ENCODE results near the gene MTNR1A.
A peak's percentile ranks its signal among the peaks of the same experiment; 100 is the strongest.

MTNR1A gene

DNA sequence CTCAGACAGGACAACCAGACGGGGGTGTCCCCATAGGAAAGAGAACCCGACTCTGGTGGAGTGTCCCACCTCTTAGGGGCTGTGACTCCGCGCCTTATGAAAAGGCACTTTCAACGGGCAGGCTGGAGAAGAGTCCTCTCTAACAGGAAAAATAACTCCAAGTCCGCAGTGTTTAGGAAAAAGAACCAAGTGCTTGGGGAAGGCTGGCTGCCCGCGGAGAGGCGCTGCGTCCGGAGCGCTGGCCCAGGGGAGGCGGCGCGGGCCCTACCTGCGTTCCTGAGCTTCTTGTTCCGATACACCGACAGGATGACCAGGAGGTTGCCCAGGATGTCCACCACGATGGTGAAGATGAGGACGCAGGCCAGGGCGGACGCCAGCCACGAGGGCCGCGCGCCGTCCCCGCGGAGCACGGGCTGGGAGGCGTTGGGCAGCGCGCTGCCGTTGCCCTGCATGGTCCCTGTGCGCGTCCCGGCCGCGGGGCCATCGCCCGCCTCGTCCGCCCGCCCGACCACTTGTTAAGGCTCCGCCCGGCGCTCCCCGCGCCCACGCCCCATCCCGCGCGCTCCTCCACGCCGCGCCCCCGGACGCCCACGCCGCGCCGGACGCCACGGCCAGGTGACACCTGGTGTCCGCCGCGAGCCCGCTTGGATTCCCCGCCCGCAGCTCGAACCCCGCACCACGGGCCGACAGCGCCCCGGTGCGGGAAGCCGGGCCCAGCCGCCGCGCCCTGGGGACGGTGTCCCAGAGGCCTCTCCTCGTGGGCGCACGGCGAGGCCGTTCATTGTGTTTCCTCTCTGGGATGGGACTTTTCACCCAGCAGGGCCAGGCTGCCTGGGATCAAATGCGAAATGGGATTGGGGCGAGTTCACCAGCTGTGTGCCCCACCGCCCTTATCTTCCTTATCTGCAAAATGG is at the start of gene MTNR1A:
Gene MTNR1A (minus strand): TSS at position 654 of the 914 bp plus-strand sequence. CDS start 202 bp downstream, at position 452.
- no peak for DNase-seq

DNA sequence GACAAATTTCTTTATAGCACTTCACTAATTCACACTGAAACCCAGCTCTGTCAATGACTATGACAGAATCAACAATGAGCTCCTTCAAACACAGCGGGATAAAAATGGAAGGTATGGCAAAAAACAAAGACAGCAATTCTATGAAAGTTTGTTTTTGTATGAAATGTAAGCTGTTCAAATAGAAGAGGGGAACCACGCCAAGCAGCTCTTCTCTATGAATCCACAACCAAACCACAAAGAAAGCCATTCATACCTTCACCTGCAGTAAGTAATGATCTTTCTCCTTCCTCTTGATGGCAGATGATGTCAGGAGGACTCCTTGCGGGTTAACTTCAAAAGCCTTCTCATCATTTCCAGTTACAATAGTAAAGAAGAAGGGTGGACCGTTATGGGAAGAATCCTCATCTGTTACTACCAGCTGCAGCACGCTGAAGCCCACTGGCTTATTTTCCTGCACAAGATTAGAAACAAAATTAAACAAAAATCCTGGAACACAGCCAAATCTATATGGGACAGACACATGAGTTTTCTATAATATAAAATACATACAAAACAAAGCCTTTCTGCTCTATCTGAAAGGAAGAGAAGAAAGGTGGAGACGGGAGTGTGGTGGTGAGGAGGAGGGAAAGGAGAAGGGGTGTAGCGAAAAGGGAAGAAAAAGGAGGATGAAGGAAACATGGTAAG is 48.9 kb upstream of the MTNR1A start:
- DNase-seq = no peak

GRCh38 chr4:186602978-186603377 is 47.6 kb upstream of the MTNR1A start:
- DNase-seq = no peak

DNA sequence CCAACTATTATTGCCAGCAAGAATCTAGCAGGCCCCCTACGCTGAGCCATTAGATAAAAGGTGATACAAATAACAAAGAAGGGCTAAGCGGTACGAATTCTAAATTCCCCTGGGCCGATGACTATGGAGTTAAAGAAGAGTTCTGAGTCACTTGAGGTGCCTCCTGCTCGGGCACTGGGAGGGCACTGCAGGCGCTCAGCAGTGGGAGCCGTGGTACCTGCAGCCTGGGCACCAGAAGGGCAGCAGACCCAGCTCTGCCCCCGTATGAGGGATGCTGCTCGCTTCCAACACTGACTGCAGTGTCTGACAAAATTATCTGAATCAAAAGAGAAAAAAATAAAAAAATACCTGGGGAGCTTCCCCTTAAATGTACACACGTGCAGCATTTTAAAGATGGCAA is 44.1 kb upstream of the MTNR1A start:
- DNase-seq = no peak

- no peak for DNase-seq
These were observed 43.3 kb upstream of the MTNR1A start for GRCh38 chr4:186598686-186599085.

DNA sequence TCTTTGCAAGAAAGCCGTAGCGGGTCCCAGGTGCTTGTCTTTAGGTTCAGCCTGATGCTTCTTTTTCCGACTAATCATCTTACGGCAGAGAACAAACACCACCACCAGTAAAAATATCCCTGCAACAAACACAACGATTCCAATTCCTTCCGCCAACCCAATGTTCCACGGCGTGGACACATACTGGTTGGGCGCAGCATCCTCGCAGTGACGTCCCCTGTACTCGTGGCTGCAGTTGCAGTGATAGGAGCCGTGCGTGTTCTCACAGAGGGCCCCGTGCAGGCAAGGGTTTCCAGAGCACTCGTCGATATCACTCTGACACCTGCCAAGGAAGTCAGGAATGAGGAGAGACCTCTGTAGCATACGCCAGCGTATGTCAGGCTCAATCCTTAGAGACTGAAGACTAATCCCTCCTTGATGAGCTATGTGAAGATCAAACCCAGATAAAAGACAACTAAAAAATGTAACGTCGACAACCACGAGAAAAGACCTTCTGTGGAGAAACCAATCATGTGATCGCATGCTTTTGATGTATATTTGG is 41.6 kb upstream of the MTNR1A start:
- DNase-seq = no peak

GRCh38 chr4:186596346-186596745 is 41.0 kb upstream of the MTNR1A start:
- no peak for DNase-seq

DNA sequence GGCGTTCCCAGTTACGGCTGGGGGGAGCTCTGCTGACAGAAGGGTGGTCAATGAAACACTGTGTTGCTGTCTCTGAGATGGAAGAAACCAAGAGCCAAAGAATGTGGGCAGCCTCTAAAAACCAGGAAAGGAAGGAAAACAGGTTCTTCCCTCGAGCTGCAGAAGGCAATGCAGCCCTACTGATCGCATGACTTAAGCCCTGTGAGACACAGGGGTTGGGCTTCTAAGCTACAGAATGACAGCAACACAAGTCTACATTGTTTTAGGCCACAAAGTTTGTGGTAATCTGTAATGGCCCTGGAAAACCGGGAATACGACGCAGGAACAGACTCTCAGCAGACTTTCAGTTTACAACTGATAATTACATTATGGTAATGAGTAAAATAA is 38.2 kb upstream of the MTNR1A start:
- DNase-seq = no peak

GRCh38 chr4:186592966-186593586 is 37.7 kb upstream of the MTNR1A start:
- DNase-seq = no peak

GRCh38 chr4:186592445-186592844 is 37.1 kb upstream of the MTNR1A start:
- no peak for DNase-seq

- DNase-seq = no peak
These were observed 36.3 kb upstream of the MTNR1A start for GRCh38 chr4:186591651-186592050.

GRCh38 chr4:186588503-186588902 is 33.1 kb upstream of the MTNR1A start:
- DNase-seq = no peak

GRCh38 chr4:186587416-186588018 is 32.1 kb upstream of the MTNR1A start:
- DNase-seq = peak; percentile 47

GRCh38 chr4:186586205-186586604 is 30.8 kb upstream of the MTNR1A start:
- no peak for DNase-seq

DNA sequence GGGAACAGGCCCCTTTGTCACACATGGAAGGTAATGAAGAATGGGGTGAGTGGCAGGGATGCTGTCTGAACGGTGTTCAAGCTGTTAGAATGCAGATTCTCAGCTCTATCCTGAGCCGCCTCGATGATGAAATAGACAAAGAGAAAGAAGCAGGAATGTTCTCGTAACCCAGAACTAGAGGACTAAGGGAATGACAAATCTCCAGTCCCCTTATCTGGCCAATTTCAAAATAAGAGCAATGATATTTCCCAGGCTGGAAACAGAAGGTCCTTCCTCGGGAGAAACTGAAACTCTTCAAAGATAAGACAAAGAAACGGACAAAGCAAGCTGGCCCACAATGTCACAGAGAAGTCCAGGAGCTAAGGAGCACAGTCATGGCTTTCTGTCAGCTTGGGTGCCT is 29.5 kb upstream of the MTNR1A start:
- DNase-seq = no peak

DNA sequence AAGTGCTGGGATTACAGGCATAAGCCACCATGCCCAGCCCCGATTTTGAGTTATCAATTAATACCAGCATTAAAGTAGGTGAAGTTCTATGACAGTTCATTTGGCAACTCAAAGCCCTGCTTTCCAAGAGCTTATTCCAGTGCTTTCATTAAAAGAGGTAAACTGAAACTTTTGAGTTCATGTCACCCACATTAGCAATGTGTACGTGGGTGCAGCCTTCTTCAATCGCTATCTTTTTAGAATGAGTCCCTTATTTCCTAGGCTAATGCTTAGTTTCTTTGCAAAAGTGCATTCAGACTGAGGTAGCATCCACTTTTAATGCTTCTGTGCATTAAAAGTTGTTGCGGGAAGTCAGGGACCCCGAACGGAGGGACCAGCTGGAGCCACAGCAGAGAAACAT is 26.1 kb upstream of the MTNR1A start:
- no peak for DNase-seq

GRCh38 chr4:186580669-186581068 is 25.3 kb upstream of the MTNR1A start:
- no peak for DNase-seq

DNA sequence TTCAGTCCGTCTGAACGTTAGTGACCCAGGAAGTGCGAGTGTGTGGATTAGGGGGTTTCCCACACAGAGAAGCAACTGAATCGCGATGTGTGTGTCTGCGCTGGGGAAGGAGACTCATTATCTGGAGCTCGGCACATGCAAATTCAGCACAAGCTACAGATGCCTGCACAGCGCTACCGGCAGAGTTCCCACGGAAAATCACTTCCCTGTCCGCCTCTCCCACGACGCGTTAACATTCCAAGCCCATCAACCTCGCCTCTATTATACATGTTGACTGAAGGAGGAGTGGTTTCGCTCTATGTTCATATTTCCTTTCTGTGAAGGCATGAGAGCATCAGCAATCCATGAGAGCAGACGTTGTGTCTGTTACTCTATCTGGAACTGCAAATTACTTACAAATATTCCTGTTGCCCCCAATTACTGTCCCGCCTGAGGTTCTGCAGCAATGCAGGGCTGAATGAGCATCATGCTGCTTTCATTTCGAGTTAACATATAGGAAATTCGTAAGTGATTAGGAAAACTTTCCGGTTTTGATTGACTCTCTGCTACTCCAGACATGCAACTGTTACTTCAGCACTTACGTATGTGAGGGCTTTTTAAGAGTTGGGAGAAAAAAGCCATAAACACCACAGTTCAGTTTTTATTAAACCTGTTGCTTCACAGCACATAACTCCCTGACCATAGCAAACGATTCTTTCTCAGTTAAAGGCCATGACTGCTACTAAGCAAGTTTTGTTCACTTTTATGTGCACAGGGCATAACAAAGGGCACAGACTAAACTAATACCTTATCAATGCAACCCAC is 15.0 kb upstream of the MTNR1A start:
- no peak for DNase-seq

- no peak for DNase-seq
These were observed 14.3 kb upstream of the MTNR1A start for GRCh38 chr4:186569533-186570192.

- no peak for DNase-seq
These were observed 10.7 kb upstream of the MTNR1A start for GRCh38 chr4:186566068-186566467.

DNA sequence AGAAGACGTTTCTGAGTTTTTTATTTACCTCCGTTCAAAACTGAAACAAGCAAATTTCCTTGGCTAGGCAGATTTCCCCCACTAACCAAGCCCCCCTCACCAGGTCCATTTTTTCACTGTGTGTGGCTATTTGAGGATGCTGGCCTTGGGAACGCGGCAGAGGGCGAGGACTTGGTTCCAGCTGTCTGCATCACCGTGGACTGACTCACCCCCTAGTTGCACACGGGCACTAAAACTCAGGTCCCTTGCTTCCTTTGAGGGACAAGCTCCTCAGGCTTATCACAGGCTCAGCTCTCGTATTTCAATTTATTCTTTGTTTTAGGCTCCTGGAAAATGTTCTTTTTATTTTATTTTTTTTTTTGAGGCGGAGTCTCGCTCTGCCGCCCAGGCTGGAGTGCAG is 8.4 kb upstream of the MTNR1A start:
- no peak for DNase-seq

DNA sequence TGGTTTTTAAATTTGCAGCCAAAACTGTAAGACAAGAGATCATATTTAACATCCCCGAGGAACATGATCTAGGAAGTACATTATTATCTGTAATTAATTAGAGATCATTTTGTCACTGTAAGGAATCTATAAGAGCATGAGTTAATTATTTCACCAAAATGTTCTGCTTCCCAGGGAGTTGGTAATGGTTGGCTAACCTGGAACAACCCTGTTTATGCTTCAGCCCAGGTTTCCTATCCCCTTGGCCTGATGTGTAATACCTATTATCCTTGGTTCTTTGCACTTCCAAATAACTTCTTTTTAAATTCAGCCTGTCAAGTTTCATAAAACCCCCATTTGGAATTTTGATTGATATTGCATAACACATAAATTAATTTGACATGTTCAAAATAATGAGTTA is 6.4 kb upstream of the MTNR1A start:
- DNase-seq = no peak

All from CD4-positive, alpha-beta T cell treated with Interleukin-21 for 1 hour (primary cell).